CD4-positive, alpha-beta T cell treated with Interleukin-12 subunit alpha and Interleukin-12 subunit beta, for 1 hour (primary cell): Measurements from ENCODE around the gene HCFC1R1.
A peak's percentile ranks its signal among the peaks of the same experiment; 100 is the strongest.
"Not testable (repeated sequence)": the region's sequence is repeated elsewhere in the genome, so short reads cannot be mapped to it uniquely, and the experiment has no call there.

Source experiments
- DNase-seq: peaks from one replicate; pipeline ENCODE4 v3.0.0-alpha.2; 2020

The HCFC1R1 gene

GRCh38 chr16:3023669-3024478 is at the start of gene HCFC1R1, which contains the start of gene THOC6:
Gene HCFC1R1 (minus strand): TSS chr16:3023942. CDS start chr16:3023941, 1 bp downstream.
Gene THOC6 (plus strand): TSS chr16:3024035. CDS start chr16:3024327, 292 bp downstream.
- peak; percentile 96 for DNase-seq

DNA sequence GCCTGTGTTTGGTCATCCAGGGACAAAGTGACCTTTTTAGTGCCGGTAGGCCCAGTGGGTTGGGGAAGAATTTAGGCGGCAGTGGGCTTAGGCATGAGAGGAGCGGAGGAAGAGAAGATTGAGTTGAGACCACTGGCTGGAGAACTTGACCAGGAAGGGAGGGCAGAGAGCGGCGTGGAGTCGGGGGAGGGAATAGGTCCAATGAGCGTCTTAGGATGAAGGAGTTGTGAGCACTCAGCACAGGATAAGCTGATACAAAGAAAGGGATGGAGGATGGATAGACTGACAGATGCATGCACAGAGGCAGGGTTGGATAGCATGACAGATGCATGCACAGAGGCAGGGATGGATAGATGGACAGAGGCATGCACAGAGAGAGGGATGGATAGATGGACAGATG is 49.7 kb upstream of the HCFC1R1 start:
- DNase-seq, result no peak

DNA sequence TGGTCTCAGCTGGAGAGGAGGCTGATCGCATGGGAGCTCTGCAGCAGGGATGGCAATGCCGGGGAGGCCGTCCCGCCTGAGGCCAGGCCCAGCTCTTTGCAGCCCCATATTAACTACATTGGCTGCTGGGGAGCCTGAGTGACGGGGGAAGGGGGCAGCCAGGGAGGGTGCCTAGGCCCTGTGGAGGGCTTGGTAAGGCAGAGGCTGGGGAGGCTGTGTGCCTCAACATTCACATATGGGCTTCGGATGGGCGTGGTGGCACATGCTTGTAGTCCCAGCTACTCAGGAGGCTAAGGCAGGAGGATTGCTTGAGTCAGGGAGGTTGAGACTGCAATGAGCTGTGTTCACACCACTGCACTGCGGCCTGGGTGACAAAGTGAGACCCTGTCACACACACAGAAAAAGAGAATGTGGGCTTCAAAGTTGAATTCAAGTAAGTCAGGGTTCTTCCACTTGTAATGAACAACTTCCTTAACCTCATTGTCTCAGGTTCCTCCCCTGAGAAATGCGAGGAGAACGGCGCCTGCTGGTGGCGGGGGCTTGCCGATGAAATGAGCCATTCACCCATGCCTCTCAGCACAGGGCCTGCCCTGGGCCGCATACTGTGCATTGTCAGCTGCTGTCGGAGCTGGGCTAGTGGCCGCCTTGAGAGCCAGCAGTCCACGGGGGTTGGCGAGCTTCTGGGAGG is 49.0 kb upstream of the HCFC1R1 start:
- peak; percentile 61 for DNase-seq

- peak; percentile 62 for DNase-seq
Measured at GRCh38 chr16:3072148-3072547, 48.4 kb upstream of the HCFC1R1 start.

GRCh38 chr16:3071655-3072054 is 47.9 kb upstream of the HCFC1R1 start:
- peak; percentile 51 for DNase-seq

DNA sequence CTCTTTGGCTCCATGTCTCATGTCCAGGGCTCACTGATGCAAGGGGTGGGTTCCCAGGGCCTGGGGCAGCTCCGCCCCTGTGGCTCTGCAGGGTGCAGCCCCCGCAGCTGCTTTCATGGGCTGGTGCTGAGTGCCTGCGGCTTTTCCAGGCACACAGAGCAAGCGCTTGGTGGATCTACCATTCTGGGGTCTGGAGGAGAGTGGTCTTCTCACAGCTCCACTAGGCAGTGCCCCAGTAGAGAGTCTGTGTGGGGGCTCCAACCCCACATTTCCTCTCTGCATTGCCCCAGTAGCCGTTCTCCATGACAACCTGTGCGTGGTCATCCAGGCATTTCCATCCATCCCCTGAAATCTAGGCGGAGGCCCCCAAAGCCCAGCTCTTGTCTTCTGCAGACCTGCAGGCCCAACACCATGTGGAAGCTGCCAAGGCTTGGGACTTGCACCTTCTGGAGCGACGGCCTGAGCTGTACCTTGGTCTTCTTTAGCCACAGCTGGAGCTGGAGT is 46.9 kb upstream of the HCFC1R1 start:
- peak; percentile 54 for DNase-seq

DNA sequence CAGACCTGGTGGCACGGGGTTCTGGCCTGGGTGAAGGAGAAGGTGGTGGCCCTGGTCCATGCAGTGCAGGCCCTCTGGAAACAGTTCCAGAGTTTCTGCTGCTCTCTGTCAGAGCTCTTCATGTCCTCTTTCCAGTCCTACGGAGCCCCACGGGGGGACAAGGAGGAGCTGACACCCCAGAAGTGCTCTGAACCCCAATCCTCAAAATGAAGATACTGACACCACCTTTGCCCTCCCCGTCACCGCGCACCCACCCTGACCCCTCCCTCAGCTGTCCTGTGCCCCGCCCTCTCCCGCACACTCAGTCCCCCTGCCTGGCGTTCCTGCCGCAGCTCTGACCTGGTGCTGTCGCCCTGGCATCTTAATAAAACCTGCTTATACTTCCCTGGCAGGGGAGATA is 45.4 kb upstream of the HCFC1R1 start:
- not testable (repeated sequence) for DNase-seq

GRCh38 chr16:3068487-3068886 is 44.7 kb upstream of the HCFC1R1 start:
- no peak for DNase-seq

DNA sequence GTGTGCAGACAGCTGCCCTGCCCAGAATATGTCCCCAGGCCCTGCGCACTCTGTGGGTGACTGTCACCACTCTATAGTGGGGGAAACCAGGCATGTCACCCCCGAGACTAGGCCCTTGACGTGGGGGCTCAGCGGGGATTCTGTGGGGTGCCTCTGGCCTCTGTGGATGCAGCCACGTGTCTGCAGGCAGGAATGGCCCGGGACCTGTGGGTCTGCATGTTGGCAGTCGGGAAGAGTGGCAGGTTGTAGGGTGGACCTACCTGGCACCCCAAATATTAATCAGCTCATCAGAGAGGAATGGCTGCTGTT is 42.7 kb upstream of the HCFC1R1 start:
- no peak for DNase-seq

DNA sequence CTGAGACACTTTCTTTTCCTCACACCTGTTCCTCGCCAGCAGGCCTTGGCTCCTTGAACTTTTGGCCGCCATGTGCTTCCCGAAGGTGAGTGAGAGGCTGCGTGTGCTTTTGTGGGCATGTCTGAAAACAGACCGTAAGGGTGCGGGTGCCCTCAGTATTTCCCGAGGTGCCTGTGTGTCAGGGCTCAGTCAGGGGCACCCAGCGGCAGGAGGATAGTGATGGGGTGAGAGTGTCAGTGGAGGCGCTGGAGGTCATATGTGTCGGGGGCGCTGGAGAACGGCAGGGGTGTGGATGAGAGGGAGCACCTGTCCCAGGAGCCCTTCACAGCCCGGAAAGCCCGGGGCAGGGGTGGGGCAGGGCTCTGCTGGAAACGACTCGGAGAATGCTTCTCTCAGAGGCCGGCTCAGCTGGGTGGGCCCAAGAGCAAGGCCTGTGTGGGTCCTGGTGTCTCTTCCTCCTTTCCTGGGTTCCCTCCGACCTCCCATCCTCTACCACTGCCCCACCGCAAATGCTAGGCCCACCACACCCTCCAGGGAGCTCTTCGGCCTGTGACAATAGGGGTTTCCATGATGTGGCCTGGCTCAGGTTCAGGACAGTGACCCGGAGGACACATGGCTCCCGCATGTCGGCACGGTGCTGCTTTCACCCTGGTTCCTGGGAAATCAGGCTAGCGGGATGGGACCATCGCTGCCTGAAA is 42.1 kb upstream of the HCFC1R1 start:
- no peak for DNase-seq

DNA sequence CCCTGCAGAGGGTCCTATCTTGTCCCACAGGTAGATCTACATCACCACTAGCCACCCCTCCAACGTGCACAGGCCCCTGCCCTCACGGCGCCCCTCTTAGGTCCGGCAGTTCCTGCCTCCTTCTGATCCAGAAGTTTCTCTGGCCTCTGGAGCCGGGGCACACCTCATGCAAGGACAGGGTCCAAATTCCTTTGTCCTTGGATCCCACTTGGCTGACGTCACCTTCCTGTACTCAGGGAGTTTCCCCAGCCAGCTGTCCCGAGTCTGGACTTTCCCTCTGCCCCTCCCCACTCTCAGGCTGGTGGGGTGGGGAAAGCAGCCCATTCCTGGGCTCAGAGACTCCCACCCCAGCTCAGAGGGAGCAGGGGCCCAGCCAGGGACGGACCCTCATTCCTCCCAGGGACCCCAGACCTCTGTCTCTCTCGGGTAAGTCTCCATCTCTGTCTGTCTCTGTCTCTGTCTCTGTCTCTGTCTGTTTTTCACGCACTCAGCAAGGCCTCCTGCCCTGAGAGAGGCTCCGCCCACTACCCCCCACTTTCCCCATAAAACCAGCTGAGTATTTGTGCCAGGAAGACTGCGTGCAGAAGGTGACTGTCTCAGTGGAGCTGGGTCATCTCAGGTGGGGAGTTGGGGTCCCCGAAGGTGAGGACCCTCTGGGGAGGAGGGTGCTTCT is 41.5 kb upstream of the HCFC1R1 start, which contains the start of gene IL32:
Gene IL32, plus strand, starts transcription at position 572 of the 673 bp plus-strand sequence. CDS start 172 bp downstream, outside the sequence.
- peak; percentile 87 for DNase-seq

GRCh38 chr16:3063625-3064386 is 40.1 kb upstream of the HCFC1R1 start:
- DNase-seq, result no peak

DNA sequence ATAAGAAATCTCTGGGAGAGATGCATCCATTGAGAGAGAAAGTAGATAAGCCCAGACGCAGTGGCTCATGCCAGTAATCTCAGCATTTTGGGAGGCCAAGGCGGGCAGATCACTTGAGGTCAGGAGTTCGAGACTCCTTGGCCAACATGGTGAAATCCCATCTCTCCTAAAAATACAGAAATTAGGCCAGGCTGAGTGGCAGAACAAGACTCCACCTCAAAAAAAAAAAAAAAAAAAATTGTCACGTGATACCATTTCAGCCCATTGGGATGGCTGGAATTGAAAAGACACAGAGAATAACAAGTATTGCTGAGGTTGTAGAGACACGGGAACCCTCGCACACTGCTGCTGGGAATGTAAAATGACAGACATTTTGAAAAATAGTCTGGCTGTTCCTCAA is 38.8 kb upstream of the HCFC1R1 start:
- no peak for DNase-seq

- DNase-seq, result no peak
Measured at GRCh38 chr16:3060339-3061127, 36.8 kb upstream of the HCFC1R1 start.

- no peak for DNase-seq
Measured at GRCh38 chr16:3059723-3060242, 36.0 kb upstream of the HCFC1R1 start.

- peak; percentile 90 for DNase-seq
Measured at GRCh38 chr16:3059041-3059722, 35.4 kb upstream of the HCFC1R1 start.

GRCh38 chr16:3058139-3059030 is 34.6 kb upstream of the HCFC1R1 start:
- DNase-seq, result peak; percentile 57

DNA sequence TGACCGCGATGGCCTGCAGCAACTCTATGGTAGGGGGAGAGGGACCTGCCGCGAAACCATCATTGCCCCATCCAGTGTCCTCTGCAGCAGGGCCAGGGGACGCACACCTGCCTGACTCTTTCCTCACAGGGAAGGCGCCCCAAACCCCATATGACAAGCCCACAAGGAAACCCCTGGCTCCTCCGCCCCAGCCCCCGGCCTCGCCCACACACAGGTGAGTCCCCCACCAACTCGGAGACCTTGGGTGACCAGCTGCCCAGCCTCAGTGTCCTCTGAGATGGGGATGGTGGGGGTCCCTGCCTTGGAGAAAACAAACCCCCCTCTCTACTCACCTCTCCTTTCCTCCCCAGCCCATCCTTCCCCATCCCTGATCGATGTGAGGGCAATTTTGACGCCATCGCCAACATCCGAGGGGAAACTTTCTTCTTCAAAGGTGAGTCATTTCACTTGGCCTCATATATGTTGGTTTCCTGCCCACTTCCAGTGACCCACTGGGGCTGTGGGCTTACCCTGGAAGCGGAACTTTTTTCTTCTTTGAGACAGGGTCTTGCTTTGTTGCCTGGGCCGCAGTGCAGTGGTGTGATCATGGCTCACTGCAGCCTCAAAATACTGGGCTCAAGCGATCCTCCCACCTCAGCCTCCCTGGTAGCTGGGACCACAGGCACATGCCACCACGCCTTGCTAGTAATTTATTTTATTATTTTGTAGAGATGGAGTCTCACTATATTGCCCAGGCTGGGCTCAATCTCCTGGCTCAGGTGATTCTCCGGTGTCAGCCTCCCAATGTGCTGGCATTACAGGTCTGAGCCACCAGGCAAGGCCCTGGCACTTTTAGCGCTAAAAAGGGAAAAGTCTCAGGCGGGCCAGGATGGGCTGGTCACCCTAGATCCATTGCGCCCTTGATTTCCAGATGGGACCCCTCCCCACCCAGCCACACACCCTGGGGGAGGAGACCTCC is 33.7 kb upstream of the HCFC1R1 start:
- no peak for DNase-seq
